Loucy (cell line): ENCODE measurements around the gene BCR.

Source experiments
- H2AFZ ChIP-seq: fragments of 200-600 bp; sonication (generic); 2 replicates; pipeline ENCODE4 v1.6.0; 2016; ENCODE audit warnings: antibody characterized with exemption, mild to moderate bottlenecking, low read length, moderate library complexity
- H3F3A ChIP-seq: fragments of 200-600 bp; 2 replicates; pipeline ENCODE4 v1.6.0; 2016; ENCODE audit warnings: antibody characterized with exemption, low read depth, mild to moderate bottlenecking
- H3K27me3 ChIP-seq: fragments of 200-600 bp; sonication (generic); 2 replicates; pipeline ENCODE4 v1.6.1; 2014; ENCODE audit warnings: low read length, mild to moderate bottlenecking; ENCODE audit not compliant: insufficient read depth, poor library complexity, severe bottlenecking
- H3K36me3 ChIP-seq: fragments of 200-600 bp; sonication (generic); 2 replicates; pipeline ENCODE4 v1.6.1; 2016; ENCODE audit warnings: low read length; ENCODE audit not compliant: insufficient read depth
- H3K4me1 ChIP-seq: fragments of 200-600 bp; sonication (generic); 2 replicates; pipeline ENCODE4 v1.5.1; 2014; ENCODE audit warnings: low read length, mild to moderate bottlenecking; ENCODE audit not compliant: insufficient read depth, poor library complexity, severe bottlenecking
- H3K4me2 ChIP-seq: fragments of 200-600 bp; sonication (generic); 2 replicates; pipeline ENCODE4 v1.6.0; 2014; ENCODE audit warnings: antibody characterized with exemption, low read length, low read depth, mild to moderate bottlenecking; ENCODE audit not compliant: poor library complexity, severe bottlenecking
- H3K4me3 ChIP-seq: fragments of 200-600 bp; sonication (generic); 2 replicates; pipeline ENCODE4 v1.5.1; 2014; ENCODE audit warnings: low read length, mild to moderate bottlenecking, mixed read lengths; ENCODE audit not compliant: poor library complexity, severe bottlenecking
- H3K79me2 ChIP-seq: fragments of 200-600 bp; sonication (generic); 2 replicates; pipeline ENCODE4 v1.6.1; 2014; ENCODE audit warnings: low read length; ENCODE audit not compliant: insufficient read depth
- H3K9ac ChIP-seq: fragments of 200-600 bp; sonication (generic); 2 replicates; pipeline ENCODE4 v1.6.0; 2014; ENCODE audit warnings: mild to moderate bottlenecking, low read depth, low read length, moderate library complexity; ENCODE audit not compliant: poor library complexity, severe bottlenecking
- H3K9me2 ChIP-seq: fragments of 200-600 bp; sonication (generic); replicated peaks from 2 replicates; pipeline ENCODE4 v1.6.1; 2016; ENCODE audit warnings: low read depth, low read length, mixed read lengths
- H3K9me3 ChIP-seq: fragments of 200-600 bp; sonication (generic); 2 replicates; pipeline ENCODE4 v1.6.1; 2014; ENCODE audit warnings: mild to moderate bottlenecking, antibody characterized with exemption, low read length, low read depth; ENCODE audit not compliant: insufficient read depth
- H4K20me1 ChIP-seq: fragments of 200-600 bp; sonication (generic); 2 replicates; pipeline ENCODE4 v1.6.0; 2014; ENCODE audit warnings: antibody characterized with exemption, low read length, mild to moderate bottlenecking; ENCODE audit not compliant: insufficient read depth, poor library complexity, severe bottlenecking
- CTCF ChIP-seq: fragments of 200-600 bp; sonication (generic); conservative IDR thresholded peaks from 2 replicates; pipeline ENCODE4 v1.5.1; 2014; ENCODE audit warnings: mild to moderate bottlenecking, antibody characterized with exemption, low read length
- EZH2phosphoT487 ChIP-seq: fragments of 200-600 bp; IDR thresholded peaks from 2 replicates; pipeline ENCODE4 v1.6.1; 2018; ENCODE audit warnings: antibody characterized with exemption, mild to moderate bottlenecking, moderate library complexity, borderline replicate concordance

The BCR gene

GRCh38 chr22:23256171-23256932 is 76.0 kb downstream of the BCR start:
- Histone ChIP-seq H3F3A (no peaks in the 10 kb centered on the region), H3K79me2 (peaks cover 93% of the 10 kb centered on the region), H3K4me1 (no peaks in the 10 kb centered on the region), H3K9me3 (no peaks in the 10 kb centered on the region), H4K20me1 (peaks cover 96% of the 10 kb centered on the region), H3K9ac (no peak overlapping the region), H3K9me2 (no peaks in the 10 kb centered on the region), H3K36me3 (peaks cover 96% of the 10 kb centered on the region; the same call in 1 of the 2 replicates), H2AFZ (no peak overlapping the region), H3K27me3 (no peaks in the 10 kb centered on the region), H3K4me3 (no peak overlapping the region), H3K4me2 (no peak overlapping the region)
- TF ChIP-seq EZH2phosphoT487 (no peak), CTCF (no peak)

GRCh38 chr22:23256986-23257888 is 76.9 kb downstream of the BCR start:
- Histone ChIP-seq H3K36me3 (peaks cover 96% of the 10 kb centered on the region; the same call in 1 of the 2 replicates), H3K4me2 (no peak overlapping the region), H3K4me1 (no peaks in the 10 kb centered on the region), H3K27me3 (no peaks in the 10 kb centered on the region), H2AFZ (no peak overlapping the region), H4K20me1 (peaks cover 91% of the 10 kb centered on the region), H3K4me3 (no peak overlapping the region), H3K9me3 (no peaks in the 10 kb centered on the region), H3K9me2 (no peaks in the 10 kb centered on the region), H3K79me2 (peaks cover 84% of the 10 kb centered on the region), H3K9ac (no peak overlapping the region), H3F3A (no peaks in the 10 kb centered on the region)
- TF ChIP-seq CTCF (no peak), EZH2phosphoT487 (no peak)

- peaks cover 77% of the 10 kb centered on the region for H3K79me2 ChIP-seq
- H4K20me1 ChIP-seq, result peaks cover 93% of the 10 kb centered on the region
- H3K4me2 ChIP-seq, result no peak overlapping the region
- peaks cover 98% of the 10 kb centered on the region; the same call in 1 of the 2 replicates for H3K36me3 ChIP-seq
- H2AFZ ChIP-seq, result no peak overlapping the region
- no peaks in the 10 kb centered on the region for H3K9me2 ChIP-seq
- H3K4me1 ChIP-seq, result no peaks in the 10 kb centered on the region
- H3K9ac ChIP-seq, result no peak overlapping the region
- no peaks in the 10 kb centered on the region for H3K27me3 ChIP-seq
- TF ChIP-seq CTCF, result no peak
- no peak for TF ChIP-seq EZH2phosphoT487
- H3K9me3 ChIP-seq, result no peaks in the 10 kb centered on the region
- H3K4me3 ChIP-seq, result no peak overlapping the region
- no peaks in the 10 kb centered on the region for H3F3A ChIP-seq
Observed at GRCh38 chr22:23257889-23258825, 77.8 kb downstream of the BCR start.
